Skin of body (tissue), 2 donors: ENCODE measurements around the gene NUSAP1. TPM values are rescaled to one million over a fixed set of nuclear protein-coding genes. Genes with fewer than 3 reads are reported as not detected.
A peak's percentile ranks its signal among the peaks of the same experiment; 100 is the strongest.
"Not testable (repeated sequence)": the region's sequence is repeated elsewhere in the genome, so short reads cannot be mapped to it uniquely, and the experiment has no call there.

Source experiments
- DNase-seq: peaks from one replicate; lab custom pipeline; 2025; lab: John Stamatoyannopoulos, UW
- total RNA-seq: library from RNA; depleted of rRNA; stranded (reverse); fragments of >200 nt; gene quantifications from one replicate; pipeline ENCODE4 v1.2.3, GENCODE V29; 2014

The NUSAP1 gene, protein sequence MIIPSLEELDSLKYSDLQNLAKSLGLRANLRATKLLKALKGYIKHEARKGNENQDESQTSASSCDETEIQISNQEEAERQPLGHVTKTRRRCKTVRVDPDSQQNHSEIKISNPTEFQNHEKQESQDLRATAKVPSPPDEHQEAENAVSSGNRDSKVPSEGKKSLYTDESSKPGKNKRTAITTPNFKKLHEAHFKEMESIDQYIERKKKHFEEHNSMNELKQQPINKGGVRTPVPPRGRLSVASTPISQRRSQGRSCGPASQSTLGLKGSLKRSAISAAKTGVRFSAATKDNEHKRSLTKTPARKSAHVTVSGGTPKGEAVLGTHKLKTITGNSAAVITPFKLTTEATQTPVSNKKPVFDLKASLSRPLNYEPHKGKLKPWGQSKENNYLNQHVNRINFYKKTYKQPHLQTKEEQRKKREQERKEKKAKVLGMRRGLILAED
- total RNA-seq: 45.3 TPM

- DNase-seq: peak; percentile 99
These were observed at the start of gene NUSAP1, which contains the start of gene OIP5 for GRCh38 chr15:41332194-41333025. TSS of gene NUSAP1 (plus strand) at chr15:41332881. CDS start at chr15:41332958, 77 bp downstream. TSS of gene OIP5 (minus strand) at chr15:41332591. CDS start at chr15:41332561, 30 bp downstream.

- DNase-seq: not testable (repeated sequence)
These were observed 49.6 kb upstream of the NUSAP1 start for GRCh38 chr15:41282980-41283652.

GRCh38 chr15:41283653-41284426 is 48.8 kb upstream of the NUSAP1 start:
- peak; percentile 99 for DNase-seq

DNA sequence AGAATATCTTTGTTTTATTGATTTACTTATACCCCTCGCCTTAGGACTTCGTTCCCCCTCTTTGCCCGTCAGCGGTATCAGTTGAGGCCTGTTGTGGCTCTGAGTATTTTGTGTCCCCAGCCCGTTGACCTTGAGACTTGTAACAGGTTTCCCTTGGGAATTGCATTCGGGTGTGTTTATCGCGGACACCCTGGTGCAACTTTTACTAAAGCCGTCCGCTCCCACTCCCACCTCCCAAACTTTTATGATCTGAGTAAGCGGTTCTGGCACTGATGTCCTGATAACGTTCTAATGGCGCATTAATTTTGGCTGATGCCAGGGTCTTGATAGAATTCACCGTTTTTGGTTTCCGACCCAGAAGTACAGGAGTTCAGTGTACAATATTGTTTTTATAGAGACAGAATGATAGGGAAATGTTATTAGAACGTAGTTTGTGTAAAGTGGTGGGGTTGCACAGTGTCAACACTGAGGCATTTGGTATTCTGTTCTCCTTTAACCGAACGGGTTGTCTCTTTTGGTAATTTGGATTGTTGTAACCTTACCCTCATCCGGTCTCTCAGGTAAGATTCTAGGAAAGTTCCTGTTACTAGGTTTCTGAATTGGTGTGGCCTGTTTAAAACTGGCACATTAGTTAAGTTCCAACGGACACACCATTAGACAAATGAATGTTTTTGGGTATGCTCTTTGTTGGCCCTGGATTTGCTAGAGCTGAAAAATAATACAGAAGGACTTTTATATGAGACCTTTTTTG is 48.1 kb upstream of the NUSAP1 start:
- DNase-seq: no peak

GRCh38 chr15:41285285-41285684 is 47.4 kb upstream of the NUSAP1 start:
- DNase-seq: no peak

DNA sequence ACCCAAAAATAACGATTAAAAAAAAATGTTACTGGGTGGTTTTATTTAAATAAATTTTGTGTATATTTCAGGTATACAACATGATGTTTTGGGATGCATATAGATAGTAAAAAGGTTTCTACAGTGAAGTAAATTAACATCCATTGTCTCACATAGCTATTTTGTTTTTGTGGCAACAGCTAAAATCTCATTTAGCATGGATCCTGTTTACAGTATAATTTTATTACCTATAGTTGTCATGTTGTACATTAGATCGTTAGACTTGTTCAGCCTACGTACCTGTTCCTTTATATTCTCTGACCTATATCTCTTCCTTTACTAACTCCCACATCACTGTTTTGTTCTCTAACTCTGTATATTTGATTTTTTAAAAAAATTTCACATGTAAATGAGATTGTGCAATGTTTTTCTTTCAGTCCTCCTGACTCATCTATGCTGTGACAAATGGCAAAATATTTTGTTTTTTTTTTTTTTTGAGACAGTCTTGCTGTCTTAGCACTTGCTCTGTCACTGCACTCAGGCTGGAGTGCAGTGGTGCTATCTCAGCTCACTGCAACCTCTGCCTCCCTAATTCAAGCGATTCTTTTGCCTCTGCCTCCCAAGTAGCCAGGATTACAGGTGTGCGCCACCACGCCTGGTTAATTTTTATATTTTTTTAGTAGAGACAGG is 45.9 kb upstream of the NUSAP1 start:
- DNase-seq: no peak

GRCh38 chr15:41288464-41288863 is 44.2 kb upstream of the NUSAP1 start:
- DNase-seq: no peak

DNA sequence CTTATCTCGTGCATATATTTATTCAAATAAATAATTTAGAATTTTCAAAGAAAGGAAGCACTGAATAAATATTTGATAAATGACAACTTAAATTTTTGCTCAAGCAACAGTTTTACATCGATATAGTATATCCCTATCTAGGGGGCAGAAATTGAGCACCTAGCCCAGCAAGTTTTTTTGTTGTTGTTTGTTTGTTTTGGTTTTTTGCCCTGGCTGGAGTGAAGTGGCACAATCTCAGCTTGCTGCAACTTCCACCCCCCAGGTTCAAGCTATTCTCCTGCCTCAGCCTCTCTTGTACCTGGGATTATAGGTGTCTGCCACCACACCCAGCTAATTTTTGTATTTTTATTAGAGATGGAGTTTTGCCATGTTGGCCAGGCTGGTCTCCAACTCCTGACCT is 42.7 kb upstream of the NUSAP1 start:
- no peak for DNase-seq

- DNase-seq: no peak
These were observed 41.5 kb upstream of the NUSAP1 start for GRCh38 chr15:41291065-41291631.

DNA sequence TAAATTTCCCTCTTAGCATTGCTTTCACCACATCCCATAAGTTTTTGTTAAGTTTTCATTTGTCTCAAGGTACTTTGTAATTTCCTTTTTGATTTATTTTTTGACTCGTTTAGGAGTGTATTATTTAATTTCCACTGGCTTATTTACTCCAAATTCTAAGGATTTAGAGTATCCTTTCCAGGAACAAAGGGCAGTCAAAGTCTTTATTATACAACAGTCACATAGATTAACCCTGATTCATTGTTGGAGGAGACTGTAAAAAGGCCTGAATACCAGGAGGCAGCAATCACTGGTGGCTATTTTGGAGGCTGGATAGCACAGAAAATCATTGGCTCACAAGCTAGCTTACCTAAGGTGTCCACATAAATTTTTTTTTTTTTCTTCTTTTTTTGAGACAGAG is 40.2 kb upstream of the NUSAP1 start:
- no peak for DNase-seq

DNA sequence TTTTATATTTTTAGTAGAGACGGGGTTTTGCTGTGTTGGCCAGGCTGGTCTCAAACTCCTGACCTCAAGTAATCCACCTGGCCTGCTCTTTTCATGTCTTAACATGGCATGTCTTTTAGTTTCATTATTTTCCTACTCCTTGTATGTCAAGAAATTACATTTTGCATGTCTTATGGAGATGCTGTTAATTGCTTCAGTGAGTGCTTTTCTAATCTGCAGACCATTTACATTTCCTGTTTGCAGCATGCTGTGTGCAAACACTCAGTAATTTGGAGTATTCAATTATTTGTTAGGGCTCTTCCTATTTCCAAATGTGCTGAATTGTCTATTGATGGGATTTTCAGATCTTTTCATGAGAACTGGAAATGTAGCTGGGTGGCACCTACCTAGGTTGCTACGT is 31.5 kb upstream of the NUSAP1 start:
- not testable (repeated sequence) for DNase-seq

DNA sequence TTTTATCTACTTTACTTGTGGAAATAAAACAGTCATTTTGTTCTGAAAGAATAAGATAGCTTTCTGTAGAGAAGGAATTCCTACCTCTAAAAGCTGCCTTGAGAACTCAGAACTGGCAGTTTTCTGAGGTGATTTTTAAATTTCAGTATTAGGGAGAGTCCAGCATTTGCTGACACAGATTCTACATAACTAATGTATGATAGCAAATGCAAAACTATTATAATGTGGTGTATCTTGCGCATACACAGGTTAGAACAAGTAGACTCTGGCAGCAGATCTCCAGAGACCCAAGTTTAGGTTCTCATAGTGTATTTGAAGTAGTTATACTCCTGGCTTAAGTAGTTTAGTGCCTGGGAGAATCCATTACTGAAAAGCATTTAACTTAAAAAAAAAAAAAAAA is 31.1 kb upstream of the NUSAP1 start:
- DNase-seq: no peak

- DNase-seq: no peak
These were observed 28.4 kb upstream of the NUSAP1 start for GRCh38 chr15:41304149-41304770.

- DNase-seq: no peak
These were observed 25.0 kb upstream of the NUSAP1 start for GRCh38 chr15:41307679-41308078.

- DNase-seq: no peak
These were observed 23.3 kb upstream of the NUSAP1 start for GRCh38 chr15:41309226-41309905.

DNA sequence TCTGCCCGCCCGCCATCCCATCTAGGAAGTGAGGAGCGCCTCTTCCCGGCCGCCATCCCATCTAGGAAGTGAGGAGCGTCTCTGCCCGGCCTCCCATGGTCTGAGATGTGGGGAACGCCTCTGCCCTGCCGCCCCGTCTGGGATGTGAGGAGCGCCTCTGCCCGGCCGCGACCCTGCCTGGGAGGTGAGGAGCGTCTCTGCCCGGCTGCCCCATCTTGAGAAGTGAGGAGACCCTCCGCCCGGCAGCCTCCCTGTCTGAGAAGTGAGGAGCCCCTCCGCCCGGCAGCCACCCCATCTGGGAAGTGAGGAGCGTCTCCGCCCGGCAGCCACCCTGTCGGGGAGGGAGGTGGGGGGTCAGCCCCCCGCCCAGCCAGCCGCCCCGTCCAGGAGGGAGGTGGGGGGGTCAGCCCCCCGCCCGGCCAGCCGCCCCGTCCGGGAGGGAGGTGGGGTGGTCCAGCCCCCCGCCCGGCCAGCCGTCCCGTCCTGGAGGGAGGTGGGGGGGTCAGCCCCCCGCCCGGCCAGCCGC is 11.8 kb upstream of the NUSAP1 start:
- not testable (repeated sequence) for DNase-seq

GRCh38 chr15:41323611-41324010 is 9.1 kb upstream of the NUSAP1 start:
- DNase-seq: no peak

DNA sequence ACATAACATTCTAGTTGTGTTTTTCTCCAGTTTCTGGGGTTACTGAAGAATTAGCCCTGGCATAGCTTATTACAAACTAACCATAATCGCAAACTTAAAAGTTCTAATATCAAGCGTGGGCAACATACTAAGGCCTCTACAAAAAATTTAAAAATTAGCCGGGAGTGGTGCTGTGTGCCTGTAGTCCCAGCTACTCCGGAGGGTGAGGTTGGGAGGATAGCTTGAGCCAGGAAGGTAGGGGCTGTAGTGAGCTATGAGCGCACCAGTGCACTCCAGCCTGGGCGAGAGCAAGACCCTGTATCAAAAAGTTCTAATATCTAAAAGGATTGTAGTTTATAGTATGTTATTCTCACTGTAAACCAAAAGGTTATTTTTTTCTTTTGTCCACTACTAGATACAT is 1.4 kb upstream of the NUSAP1 start:
- DNase-seq: no peak
